HG02678 (cell line): ENCODE measurements around the gene ABO.
"Not testable (repeated sequence)": the region's sequence is repeated elsewhere in the genome, so short reads cannot be mapped to it uniquely, and the experiment has no call there.

ENCODE experiments used
- ATAC-seq: cut with Tn5 transposase; IDR thresholded peaks from one replicate; pipeline ENCODE4 v1.9.1; 2021; ENCODE audit warnings: mild to moderate bottlenecking, moderate library complexity; ENCODE audit not compliant: unreplicated experiment

The ABO gene

GRCh38 chr9:133226219-133227171 lies 48.5 kb downstream of the ABO start:
- no peak for ATAC-seq

GRCh38 chr9:133225171-133226011 lies 49.6 kb downstream of the ABO start:
- no peak for ATAC-seq

- ATAC-seq, result no peak
Measured at GRCh38 chr9:133224762-133225161, 50.2 kb downstream of the ABO start.

GRCh38 chr9:133223159-133223756 lies 51.7 kb downstream of the ABO start:
- ATAC-seq, result not testable (repeated sequence)

GRCh38 chr9:133221994-133222393 lies 53.0 kb downstream of the ABO start:
- ATAC-seq, result not testable (repeated sequence)

GRCh38 chr9:133221177-133221809 lies 53.7 kb downstream of the ABO start:
- no peak for ATAC-seq

- ATAC-seq, result not testable (repeated sequence)
Measured at GRCh38 chr9:133218049-133218975, 56.7 kb downstream of the ABO start.

GRCh38 chr9:133217333-133217988 lies 57.5 kb downstream of the ABO start:
- ATAC-seq, result not testable (repeated sequence)

- not testable (repeated sequence) for ATAC-seq
Measured at GRCh38 chr9:133214276-133214675, 60.7 kb downstream of the ABO start.

GRCh38 chr9:133210609-133211008 lies 64.4 kb downstream of the ABO start:
- ATAC-seq, result no peak

GRCh38 chr9:133210202-133210532 lies 64.8 kb downstream of the ABO start:
- ATAC-seq, result no peak

GRCh38 chr9:133209327-133210201 lies 65.4 kb downstream of the ABO start:
- ATAC-seq, result not testable (repeated sequence)

- ATAC-seq, result not testable (repeated sequence)
Measured at GRCh38 chr9:133208880-133209300, 66.1 kb downstream of the ABO start, which contains the start of gene OBP2B. Gene OBP2B, minus strand, starts transcription at chr9:133209250. Its CDS starts 51 bp downstream, at chr9:133209199.

GRCh38 chr9:133208171-133208879 lies 66.7 kb downstream of the ABO start:
- not testable (repeated sequence) for ATAC-seq

GRCh38 chr9:133207540-133208170 lies 67.3 kb downstream of the ABO start:
- ATAC-seq, result no peak

- no peak for ATAC-seq
Measured at GRCh38 chr9:133207021-133207531, 67.9 kb downstream of the ABO start.
